Neural cell (in vitro differentiated cells): ENCODE measurements around the gene ZNF444.

ENCODE experiments used
- EP300 ChIP-seq: fragments of 450-650 bp; conservative IDR thresholded peaks from 2 replicates; pipeline ENCODE4 v1.6.1; 2014; ENCODE audit warnings: antibody characterized with exemption, mild to moderate bottlenecking, moderate library complexity; ENCODE audit not compliant: poor library complexity, severe bottlenecking
- POLR2AphosphoS5 ChIP-seq: IDR thresholded peaks from 2 replicates; pipeline ENCODE4 v1.6.1; 2012
- RAD21 ChIP-seq: fragments of 450-650 bp; conservative IDR thresholded peaks from 2 replicates; pipeline ENCODE4 v1.6.1; 2014; ENCODE audit warnings: antibody characterized with exemption, mild to moderate bottlenecking, moderate library complexity
- TF ChIP-seq, protein P1 (sequence below): fragments of 450-650 bp; IDR thresholded peaks from 2 replicates; pipeline ENCODE4 v1.5.1; 2014; ENCODE audit warnings: antibody characterized with exemption, mild to moderate bottlenecking, moderate library complexity; ENCODE audit not compliant: poor library complexity, severe bottlenecking

DNA sequence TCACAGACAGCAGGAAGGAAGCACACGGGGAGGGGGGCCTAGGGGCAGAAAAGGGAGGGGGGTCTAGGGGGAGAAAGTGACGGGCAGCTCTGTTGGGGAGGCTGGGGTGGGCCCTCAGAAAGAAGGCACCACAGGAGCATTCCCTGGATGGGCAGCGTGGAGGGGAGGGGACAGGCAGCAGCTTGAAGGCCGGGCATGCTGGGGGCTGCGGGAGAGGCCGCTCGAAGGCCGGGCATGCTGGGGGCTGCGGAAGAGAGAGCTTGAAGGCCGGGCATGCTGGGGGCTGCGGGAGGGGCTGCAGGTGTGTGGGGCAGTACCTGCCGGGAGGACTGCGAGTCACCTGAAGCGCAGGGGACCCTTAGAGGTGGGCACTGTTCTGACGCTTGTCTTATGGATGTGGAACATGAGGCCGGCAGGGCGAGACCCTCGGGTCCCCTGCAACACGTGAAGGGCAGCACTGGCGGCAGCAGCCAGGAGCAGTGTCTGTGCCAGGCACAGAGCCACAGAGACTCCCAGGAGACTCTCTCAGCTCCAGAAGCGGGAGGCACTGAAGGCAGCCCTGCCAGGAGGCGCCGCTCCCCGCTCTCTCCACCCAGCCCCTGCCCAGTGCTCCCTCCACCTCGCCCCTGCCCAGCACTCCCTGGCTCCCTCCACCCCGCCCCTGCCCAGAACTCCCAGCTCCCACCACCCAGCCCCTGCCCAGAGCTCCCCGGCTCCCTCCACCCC is 33.3 kb upstream of the ZNF444 start:
- TF ChIP-seq, protein P1, sequence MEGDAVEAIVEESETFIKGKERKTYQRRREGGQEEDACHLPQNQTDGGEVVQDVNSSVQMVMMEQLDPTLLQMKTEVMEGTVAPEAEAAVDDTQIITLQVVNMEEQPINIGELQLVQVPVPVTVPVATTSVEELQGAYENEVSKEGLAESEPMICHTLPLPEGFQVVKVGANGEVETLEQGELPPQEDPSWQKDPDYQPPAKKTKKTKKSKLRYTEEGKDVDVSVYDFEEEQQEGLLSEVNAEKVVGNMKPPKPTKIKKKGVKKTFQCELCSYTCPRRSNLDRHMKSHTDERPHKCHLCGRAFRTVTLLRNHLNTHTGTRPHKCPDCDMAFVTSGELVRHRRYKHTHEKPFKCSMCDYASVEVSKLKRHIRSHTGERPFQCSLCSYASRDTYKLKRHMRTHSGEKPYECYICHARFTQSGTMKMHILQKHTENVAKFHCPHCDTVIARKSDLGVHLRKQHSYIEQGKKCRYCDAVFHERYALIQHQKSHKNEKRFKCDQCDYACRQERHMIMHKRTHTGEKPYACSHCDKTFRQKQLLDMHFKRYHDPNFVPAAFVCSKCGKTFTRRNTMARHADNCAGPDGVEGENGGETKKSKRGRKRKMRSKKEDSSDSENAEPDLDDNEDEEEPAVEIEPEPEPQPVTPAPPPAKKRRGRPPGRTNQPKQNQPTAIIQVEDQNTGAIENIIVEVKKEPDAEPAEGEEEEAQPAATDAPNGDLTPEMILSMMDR = no peak
- no peak for TF ChIP-seq EP300
- TF ChIP-seq RAD21 = no peak
- TF ChIP-seq POLR2AphosphoS5 = no peak
